Fibroblast of skin of right biceps (primary cell): ENCODE results near the gene ST14.
"Not testable (repeated sequence)": the region's sequence is repeated elsewhere in the genome, so short reads cannot be mapped to it uniquely, and the experiment has no call there.

Experiments
- DNase-seq: peaks from one replicate; pipeline ENCODE4 v3.0.0-alpha.2; 2013

ST14 gene

GRCh38 chr11:130243816-130244215 is 84.2 kb downstream of the ST14 start:
- DNase-seq: no peak

- DNase-seq: no peak
Measured at GRCh38 chr11:130244848-130245247, 85.3 kb downstream of the ST14 start.

DNA sequence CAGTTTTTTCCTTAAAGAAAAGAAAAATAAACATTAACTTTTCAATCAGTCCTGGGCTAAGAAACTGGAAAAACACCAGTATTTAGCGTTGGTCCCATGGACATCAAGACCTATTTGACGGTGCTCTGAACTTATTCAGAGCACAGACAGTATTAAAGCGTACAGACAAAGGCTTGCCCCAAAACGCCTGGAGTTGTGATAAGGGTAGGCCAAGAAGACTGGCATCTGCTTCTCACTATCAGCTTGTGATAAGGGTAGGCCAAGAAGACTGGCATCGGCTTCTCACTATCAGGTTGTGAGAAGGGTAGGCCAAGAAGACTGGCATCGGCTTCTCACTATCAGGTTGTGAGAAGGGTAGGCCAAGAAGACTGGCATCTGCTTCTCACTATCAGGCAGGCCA is 85.8 kb downstream of the ST14 start:
- DNase-seq: not testable (repeated sequence)

- DNase-seq: no peak
Measured at GRCh38 chr11:130246270-130246669, 86.7 kb downstream of the ST14 start.

- DNase-seq: peak; percentile 26
Measured at GRCh38 chr11:130246738-130247137, 87.2 kb downstream of the ST14 start.

DNA sequence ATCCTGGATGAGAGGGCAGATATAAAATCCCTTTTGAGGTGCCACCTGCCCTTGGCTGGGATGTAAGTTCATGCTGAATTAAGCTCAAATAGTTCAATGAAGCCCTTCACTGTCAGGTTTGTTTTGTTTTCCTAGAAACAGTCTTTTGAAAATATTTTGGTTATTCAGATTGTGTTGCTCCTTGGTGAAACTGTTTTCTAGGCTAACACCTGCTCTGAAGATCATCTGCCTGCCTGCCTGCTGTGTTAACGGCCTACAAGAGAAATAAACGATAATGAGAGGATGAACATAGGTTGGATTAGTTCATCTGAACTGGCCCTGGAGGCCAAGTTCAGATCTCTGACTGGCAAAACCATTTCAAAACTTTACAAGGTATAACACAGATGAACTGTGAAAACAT is 87.7 kb downstream of the ST14 start:
- no peak for DNase-seq

- no peak for DNase-seq
Measured at GRCh38 chr11:130249371-130249770, 89.8 kb downstream of the ST14 start.

DNA sequence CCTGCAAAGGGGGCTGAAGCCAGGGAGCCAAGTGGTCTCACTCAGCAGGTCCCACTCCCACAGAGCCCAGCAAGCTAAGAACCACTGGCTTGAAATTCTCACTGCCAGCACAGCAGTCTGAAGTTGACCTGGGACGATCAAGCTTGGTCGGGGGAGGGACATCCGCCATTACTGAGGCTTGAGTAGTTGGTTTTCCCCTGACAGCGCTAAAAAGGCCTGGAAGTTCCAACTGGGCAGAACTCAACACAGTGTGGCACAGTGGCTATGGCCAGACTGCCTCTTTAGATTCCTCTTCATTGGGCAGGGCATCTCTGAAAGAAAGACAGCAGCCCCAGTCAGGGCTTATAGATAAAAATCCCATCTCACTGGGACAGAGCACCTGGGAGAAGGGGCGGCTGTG is 90.3 kb downstream of the ST14 start:
- not testable (repeated sequence) for DNase-seq

DNA sequence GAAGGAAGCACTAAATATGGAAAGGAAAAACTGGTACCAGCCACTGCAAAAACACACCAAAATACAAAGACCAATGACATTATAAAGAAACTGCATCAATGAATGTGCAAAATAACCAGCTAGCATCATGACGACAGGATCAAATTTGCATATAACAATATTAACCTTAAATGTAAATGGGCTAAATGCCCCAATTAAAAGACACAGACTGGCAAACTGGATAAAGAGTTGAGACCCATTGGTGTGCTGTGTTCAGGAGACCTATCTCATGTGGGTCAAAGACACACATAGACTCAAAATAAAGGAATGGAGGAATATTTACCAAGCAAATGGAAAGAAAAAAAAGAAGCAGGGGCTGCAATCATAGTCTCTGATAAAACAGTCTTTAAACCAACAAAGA is 92.2 kb downstream of the ST14 start:
- DNase-seq: not testable (repeated sequence)
